Inflammatory macrophage treated with lipopolysaccharide for 4 hours (primary cell): ENCODE data around the gene DGKQ.

Source experiments
- DNase-seq: peaks from one replicate; pipeline ENCODE4 v3.0.0-alpha.2; 2020

Gene DGKQ

GRCh38 chr4:961351-962230 is 11.8 kb downstream of the DGKQ start:
- DNase-seq, result no peak

- DNase-seq, result no peak
These were observed 12.6 kb downstream of the DGKQ start for GRCh38 chr4:960636-961350.

GRCh38 chr4:960140-960635 is 13.2 kb downstream of the DGKQ start:
- no peak for DNase-seq

GRCh38 chr4:959338-960139 is 13.8 kb downstream of the DGKQ start:
- no peak for DNase-seq

GRCh38 chr4:958696-959337 is 14.6 kb downstream of the DGKQ start:
- no peak for DNase-seq

- no peak for DNase-seq
These were observed 15.1 kb downstream of the DGKQ start for GRCh38 chr4:958314-958665.

- DNase-seq, result no peak
These were observed 15.6 kb downstream of the DGKQ start for GRCh38 chr4:957581-958313.

- no peak for DNase-seq
These were observed 16.2 kb downstream of the DGKQ start for GRCh38 chr4:957231-957580.

- no peak for DNase-seq
These were observed 16.7 kb downstream of the DGKQ start for GRCh38 chr4:956531-957230.

GRCh38 chr4:955931-956381 is 17.4 kb downstream of the DGKQ start:
- no peak for DNase-seq

- no peak for DNase-seq
These were observed 18.0 kb downstream of the DGKQ start for GRCh38 chr4:955161-955921.

GRCh38 chr4:954211-955020 is 19.0 kb downstream of the DGKQ start:
- no peak for DNase-seq

- no peak for DNase-seq
These were observed 19.8 kb downstream of the DGKQ start for GRCh38 chr4:953574-953915.

- DNase-seq, result no peak
These were observed 20.3 kb downstream of the DGKQ start for GRCh38 chr4:952881-953573.

GRCh38 chr4:951594-952468 is 21.5 kb downstream of the DGKQ start:
- DNase-seq, result no peak

GRCh38 chr4:951186-951585 is 22.2 kb downstream of the DGKQ start:
- DNase-seq, result no peak

- DNase-seq, result no peak
These were observed 23.0 kb downstream of the DGKQ start for GRCh38 chr4:950136-951020.
